Mesenchymal stem cell (in vitro differentiated cells and primary cell): Measurements from ENCODE around the gene FCHSD2.

Source experiments
- DNase-seq: peaks from one replicate; pipeline ENCODE4 v3.0.0-alpha.2; 2013
- H2AFZ ChIP-seq: one replicate; pipeline ENCODE4 v1.6.1; 2013; ENCODE audit warnings: low read depth, mild to moderate bottlenecking, control low read depth, inconsistent platforms, low read length, moderate library complexity
- H2AK5ac ChIP-seq: 2 replicates; pipeline ENCODE4 v1.6.1; 2013; ENCODE audit warnings: low read length, moderate library complexity, mild to moderate bottlenecking, inconsistent platforms; ENCODE audit not compliant: severe bottlenecking
- H2BK120ac ChIP-seq: one replicate; pipeline ENCODE4 v1.6.1; 2013; ENCODE audit warnings: low read depth, mild to moderate bottlenecking, inconsistent platforms, low read length, moderate library complexity
- H2BK12ac ChIP-seq, 2 experiments: one replicate each; pipeline ENCODE4 v1.6.1; 2013; ENCODE audit warnings: inconsistent platforms in 2 of 2, low read length in 2 of 2, mild to moderate bottlenecking in 2 of 2, moderate library complexity in 2 of 2, control low read depth in 1 of 2
- H2BK15ac ChIP-seq: one replicate; pipeline ENCODE4 v1.6.1; 2013; ENCODE audit warnings: mild to moderate bottlenecking, low read depth, inconsistent platforms; ENCODE audit not compliant: poor library complexity, severe bottlenecking
- H2BK5ac ChIP-seq: 2 replicates; pipeline ENCODE4 v1.6.1; 2013; ENCODE audit warnings: low read depth, mild to moderate bottlenecking, low read length, control low read depth, inconsistent platforms; ENCODE audit not compliant: poor library complexity, severe bottlenecking
- H3K14ac ChIP-seq, 2 experiments: one replicate each; pipeline ENCODE4 v1.6.1; 2013; ENCODE audit warnings: inconsistent platforms in 2 of 2, low read length in 2 of 2, control low read depth in 1 of 2, mild to moderate bottlenecking in 1 of 2, moderate library complexity in 1 of 2
- H3K18ac ChIP-seq, 2 experiments: one replicate each; pipeline ENCODE4 v1.6.1; 2013; ENCODE audit warnings: inconsistent platforms in 2 of 2, low read length in 2 of 2, control low read depth in 1 of 2, low read depth in 1 of 2, mild to moderate bottlenecking in 1 of 2
- H3K23ac ChIP-seq, 2 experiments: one replicate each; pipeline ENCODE4 v1.6.1; 2013; ENCODE audit warnings: inconsistent platforms in 2 of 2, low read length in 2 of 2, mild to moderate bottlenecking in 2 of 2, moderate library complexity in 2 of 2, control low read depth in 1 of 2
- H3K27ac ChIP-seq: 2 replicates; pipeline ENCODE4 v1.5.1; 2013; ENCODE audit warnings: mild to moderate bottlenecking, moderate library complexity, low read length, control low read depth, inconsistent platforms; ENCODE audit not compliant: poor library complexity, severe bottlenecking
- H3K27me3 ChIP-seq, 2 experiments: 2 replicates each; pipeline versions ENCODE4 v1.6.1 to v1.7.0; 2013; ENCODE audit warnings: low read length in 2 of 2, mild to moderate bottlenecking in 2 of 2, moderate library complexity in 2 of 2, control low read depth in 1 of 2, inconsistent platforms in 1 of 2; ENCODE audit not compliant: control insufficient read depth in 1 of 2, insufficient read depth in 1 of 2
- H3K36me3 ChIP-seq, 2 experiments: 2 replicates each; pipeline versions ENCODE4 v1.6.1 to v1.7.0; 2013; ENCODE audit warnings: low read length in 2 of 2, control low read depth in 1 of 2, inconsistent platforms in 1 of 2, low read depth in 1 of 2, mild to moderate bottlenecking in 1 of 2; ENCODE audit not compliant: insufficient read depth in 2 of 2, control insufficient read depth in 1 of 2
- H3K4ac ChIP-seq, 2 experiments: one replicate each; pipeline ENCODE4 v1.6.1; 2013; ENCODE audit warnings: inconsistent platforms in 2 of 2, low read length in 2 of 2, mild to moderate bottlenecking in 2 of 2, moderate library complexity in 2 of 2, control low read depth in 1 of 2, low read depth in 1 of 2
- H3K4me1 ChIP-seq: 2 replicates; pipeline ENCODE4 v1.6.1; 2013; ENCODE audit warnings: low read depth, low read length, control low read depth; ENCODE audit not compliant: control insufficient read depth, insufficient read depth
- H3K4me2 ChIP-seq: 2 replicates; pipeline ENCODE4 v1.6.1; 2013; ENCODE audit warnings: low read length, mild to moderate bottlenecking, inconsistent platforms; ENCODE audit not compliant: poor library complexity, severe bottlenecking
- H3K4me3 ChIP-seq, 2 experiments: 2 replicates each; pipeline versions ENCODE4 v1.5.1 to v1.7.0; 2013; ENCODE audit warnings: low read length in 2 of 2, mild to moderate bottlenecking in 2 of 2, control low read depth in 1 of 2, low read depth in 1 of 2; ENCODE audit not compliant: insufficient read depth in 1 of 2
- H3K79me1 ChIP-seq: replicated peaks from 2 replicates; pipeline ENCODE4 v1.6.1; 2013; ENCODE audit warnings: mild to moderate bottlenecking, control low read depth, low read length, inconsistent platforms; ENCODE audit not compliant: poor library complexity, severe bottlenecking
- H3K9ac ChIP-seq: 2 replicates; pipeline ENCODE4 v1.7.0; 2013; ENCODE audit warnings: mild to moderate bottlenecking, low read length, moderate library complexity
- H3K9me3 ChIP-seq: 2 replicates; pipeline ENCODE4 v1.7.0; 2013; ENCODE audit warnings: mild to moderate bottlenecking, low read length; ENCODE audit not compliant: control insufficient read depth
- H4K8ac ChIP-seq: one replicate; pipeline ENCODE4 v1.6.1; 2013; ENCODE audit warnings: inconsistent platforms, mild to moderate bottlenecking, low read length, moderate library complexity
- H4K91ac ChIP-seq: one replicate; pipeline ENCODE4 v1.6.1; 2013; ENCODE audit warnings: mild to moderate bottlenecking, low read length, inconsistent platforms
- WGBS: methylation state at CpG from one replicate; pipeline ENCODE4 v1.1.7; 2013; ENCODE audit warnings: mixed read lengths; 5-methylcytosine and 5-hydroxymethylcytosine counted together

Gene FCHSD2

GRCh38 chr11:72929256-72929655 lies 212.9 kb downstream of the FCHSD2 start:
- no peak overlapping the region for H3K4me2 ChIP-seq
- H3K27ac ChIP-seq: no peak overlapping the region
- no peak overlapping the region for H2AK5ac ChIP-seq
- DNase-seq: no peak
- H2BK5ac ChIP-seq: no peak overlapping the region
- H3K36me3 ChIP-seq: no peaks in the 10 kb centered on the region
- H3K79me1 ChIP-seq: peaks cover 6% of the 10 kb centered on the region
- no peak overlapping the region for H2BK15ac ChIP-seq
- H3K14ac ChIP-seq: no peak overlapping the region
- no peak overlapping the region for H2AFZ ChIP-seq
- H3K27me3 ChIP-seq: no peaks in the 10 kb centered on the region
- H2BK12ac ChIP-seq: no peak overlapping the region
- H3K18ac ChIP-seq: no peak overlapping the region
- H4K91ac ChIP-seq: no peak overlapping the region
- H3K4me3 ChIP-seq: no peak overlapping the region
- H3K23ac ChIP-seq: no peak overlapping the region
- no peaks in the 10 kb centered on the region for H3K4me1 ChIP-seq
- H3K9me3 ChIP-seq: no peaks in the 10 kb centered on the region
- no peak overlapping the region for H3K4ac ChIP-seq
- WGBS: 100% methylated on average over 1 of the region's 1 CpG
- no peak overlapping the region for H3K9ac ChIP-seq
- no peak overlapping the region for H2BK120ac ChIP-seq
- H4K8ac ChIP-seq: no peak overlapping the region

- no peak overlapping the region for H2AK5ac ChIP-seq
- no peak overlapping the region for H3K23ac ChIP-seq
- no peak overlapping the region for H3K4ac ChIP-seq
- no peak overlapping the region for H2BK15ac ChIP-seq
- H3K4me2 ChIP-seq: no peak overlapping the region
- no peak overlapping the region for H3K18ac ChIP-seq
- no peaks in the 10 kb centered on the region for H3K27me3 ChIP-seq
- no peaks in the 10 kb centered on the region for H3K9me3 ChIP-seq
- no peak overlapping the region for H2AFZ ChIP-seq
- peaks cover 6% of the 10 kb centered on the region for H3K79me1 ChIP-seq
- H3K27ac ChIP-seq: no peak overlapping the region
- no peak overlapping the region for H3K9ac ChIP-seq
- no peak for DNase-seq
- H2BK5ac ChIP-seq: no peak overlapping the region
- no peak overlapping the region for H2BK12ac ChIP-seq
- H3K4me3 ChIP-seq: no peak overlapping the region
- H3K14ac ChIP-seq: no peak overlapping the region
- no peaks in the 10 kb centered on the region for H3K36me3 ChIP-seq
- no peak overlapping the region for H4K91ac ChIP-seq
- no peaks in the 10 kb centered on the region for H3K4me1 ChIP-seq
- no peak overlapping the region for H4K8ac ChIP-seq
- no peak overlapping the region for H2BK120ac ChIP-seq
Measured at GRCh38 chr11:72927380-72927779, 214.7 kb downstream of the FCHSD2 start.

GRCh38 chr11:72926076-72926475 lies 216.0 kb downstream of the FCHSD2 start:
- Histone ChIP-seq H3K4me3 (no peak overlapping the region), H3K4ac (no peak overlapping the region), H2AK5ac (no peak overlapping the region), H2BK5ac (no peak overlapping the region), H4K91ac (no peak overlapping the region), H2BK12ac (no peak overlapping the region), H3K4me2 (no peak overlapping the region), H3K27ac (no peak overlapping the region), H3K23ac (no peak overlapping the region), H3K18ac (no peak overlapping the region), H4K8ac (no peak overlapping the region), H3K79me1 (peaks cover 7% of the 10 kb centered on the region), H2BK15ac (no peak overlapping the region), H3K27me3 (no peaks in the 10 kb centered on the region), H3K14ac (no peak overlapping the region), H3K9me3 (no peaks in the 10 kb centered on the region), H2AFZ (no peak overlapping the region), H3K4me1 (no peaks in the 10 kb centered on the region), H3K36me3 (peaks cover 0 to 6% of the 10 kb centered on the region in 2 experiments), H2BK120ac (no peak overlapping the region), H3K9ac (no peak overlapping the region)
- no peak for DNase-seq
- 100% methylated on average over 1 of the region's 1 CpG for WGBS

- Histone ChIP-seq H3K4me1 (no peaks in the 10 kb centered on the region), H2AFZ (no peak overlapping the region), H3K18ac (no peak overlapping the region), H3K9me3 (no peaks in the 10 kb centered on the region), H3K23ac (no peak overlapping the region), H3K4me2 (no peak overlapping the region), H3K4me3 (no peak overlapping the region), H4K8ac (no peak overlapping the region), H3K27me3 (no peaks in the 10 kb centered on the region), H4K91ac (no peak overlapping the region), H2BK12ac (no peak overlapping the region), H2BK120ac (no peak overlapping the region), H2AK5ac (no peak overlapping the region), H3K14ac (no peak overlapping the region), H3K9ac (no peak overlapping the region), H3K4ac (no peak overlapping the region), H3K27ac (no peak overlapping the region), H2BK15ac (no peak overlapping the region), H2BK5ac (no peak overlapping the region), H3K36me3 (peaks cover 0 to 9% of the 10 kb centered on the region in 2 experiments), H3K79me1 (peaks cover 7% of the 10 kb centered on the region)
- WGBS: 96% methylated on average over 9 of the region's 9 CpGs
- no peak for DNase-seq
Measured at GRCh38 chr11:72925656-72926055, 216.5 kb downstream of the FCHSD2 start.
